Fibroblast of lung (primary cell): Measurements from ENCODE around the gene KLHL20. TPM values are rescaled to one million over a fixed set of nuclear protein-coding genes. Genes with fewer than 3 reads are reported as not detected.

ENCODE experiments used
- DNase-seq, 2 donors: peaks; one replicate each; pipeline versions ENCODE4 v3.0.0 to v3.0.0-alpha.2; 2010; ENCODE audit warnings: low read depth in 2 of 2
- H2AFZ ChIP-seq: 2 replicates; pipeline ENCODE4 v1.5.1; 2012; ENCODE audit warnings: low read length, control low read depth, inconsistent platforms
- H3K27ac ChIP-seq: 2 replicates; pipeline ENCODE4 v1.5.1; 2011; ENCODE audit warnings: low read length, control low read depth; ENCODE audit not compliant: insufficient read depth
- H3K27me3 ChIP-seq: 2 replicates; pipeline ENCODE4 v1.5.1; 2011; ENCODE audit warnings: mild to moderate bottlenecking, low read length; ENCODE audit not compliant: control insufficient read depth, insufficient read depth
- H3K36me3 ChIP-seq: 2 replicates; pipeline ENCODE4 v1.5.1; 2011; ENCODE audit warnings: low read length; ENCODE audit not compliant: control insufficient read depth, insufficient read depth
- H3K4me1 ChIP-seq: 2 replicates; pipeline ENCODE4 v1.5.1; 2011; ENCODE audit warnings: low read length; ENCODE audit not compliant: control insufficient read depth, insufficient read depth; ENCODE audit errors: extremely low read depth
- H3K4me2 ChIP-seq: 2 replicates; pipeline ENCODE4 v1.5.1; 2011; ENCODE audit warnings: low read length, control low read depth; ENCODE audit not compliant: insufficient read depth; ENCODE audit errors: extremely low read depth
- H3K4me3 ChIP-seq, 4 experiments: fragments of 200-600 bp in 1 of 4; sonication (generic) in 1 of 4; replicated peaks in 1 of 4; 2 replicates each; pipeline ENCODE4 v1.5.1; 2011 to 2016; ENCODE audit warnings: low read length in 4 of 4, low read depth in 3 of 4, mild to moderate bottlenecking in 3 of 4, control low read depth in 2 of 4, inconsistent platforms in 1 of 4, mixed read lengths in 1 of 4; ENCODE audit not compliant: insufficient read depth in 1 of 4; ENCODE audit errors: control extremely low read depth in 1 of 4
- H3K79me2 ChIP-seq: 2 replicates; pipeline ENCODE4 v1.5.1; 2012; ENCODE audit warnings: mild to moderate bottlenecking, low read length, inconsistent platforms; ENCODE audit not compliant: control insufficient read depth, insufficient read depth
- H3K9ac ChIP-seq: 2 replicates; pipeline ENCODE4 v1.5.1; 2011; ENCODE audit warnings: mild to moderate bottlenecking, low read length, control low read depth; ENCODE audit not compliant: insufficient read depth
- H3K9me3 ChIP-seq: 2 replicates; pipeline ENCODE4 v1.5.1; 2012; ENCODE audit warnings: low read depth, low read length; ENCODE audit not compliant: control insufficient read depth, insufficient read depth
- H4K20me1 ChIP-seq: 2 replicates; pipeline ENCODE4 v1.5.1; 2011; ENCODE audit warnings: low read length; ENCODE audit not compliant: control insufficient read depth, insufficient read depth; ENCODE audit errors: extremely low read depth
- EZH2 ChIP-seq: IDR thresholded peaks from 2 replicates; pipeline ENCODE4 v1.5.1; 2012; ENCODE audit warnings: low read length, control low read depth, mild to moderate bottlenecking; ENCODE audit errors: missing control alignments
- polyA plus RNA-seq, 2 donors: library from polyadenylated mRNA; depleted of rRNA in 1 of 2; stranded (reverse) in 1 of 2; unstranded in 1 of 2; fragments of >200 nt; gene quantifications; 2 replicates each; pipeline ENCODE4 v1.2.1, GENCODE V29; 2011 to 2012; ENCODE audit warnings: missing spikeins in 1 of 2
- total RNA-seq: library from RNA; depleted of rRNA; stranded (reverse); fragments of >200 nt; gene quantifications from 2 replicates; pipeline ENCODE4 v1.2.1, GENCODE V29; 2014
- TF ChIP-seq, protein P1 (sequence below), 2 donors: IDR thresholded peaks in 1 of 2; conservative IDR thresholded peaks in 1 of 2; 1 replicate in 1 of 2; 2 replicates in 1 of 2; pipeline ENCODE4 v1.5.1; 2011 to 2012; ENCODE audit warnings: low read length in 2 of 2, control low read depth in 1 of 2, inconsistent platforms in 1 of 2, low read depth in 1 of 2, mild to moderate bottlenecking in 1 of 2

Gene KLHL20
- total and polyA plus RNA-seq, 2 donors (not counting 1 experiment from before 2014, with no cell fraction given): 29.2 to 47.2 TPM

DNA sequence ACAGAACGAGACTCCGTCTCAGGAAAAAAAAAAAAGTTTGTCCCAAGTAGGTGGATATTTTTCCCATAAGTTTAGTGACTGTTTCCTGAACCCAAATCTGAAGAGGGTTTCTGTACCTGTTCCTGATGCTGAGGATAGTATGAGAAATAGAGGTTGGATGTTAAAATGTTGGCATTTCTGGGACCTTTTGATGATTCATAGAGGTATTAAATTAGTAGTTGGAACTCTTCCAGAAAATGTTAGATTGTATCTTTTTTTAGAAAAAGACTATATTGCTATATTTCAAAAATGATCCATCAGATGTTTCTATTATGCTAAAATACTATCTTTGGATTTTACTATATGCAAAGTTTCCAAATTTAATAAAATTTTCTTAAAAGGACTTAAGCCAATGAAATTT, 112.8 kb downstream of the KLHL20 start:
- Histone ChIP-seq H3K4me2 (no peak overlapping the region), H3K27me3 (no peaks in the 10 kb centered on the region), H3K9me3 (no peaks in the 10 kb centered on the region), H3K4me1 (no peaks in the 10 kb centered on the region), H3K36me3 (no peaks in the 10 kb centered on the region), H3K27ac (no peak overlapping the region), H3K79me2 (peaks cover 12% of the 10 kb centered on the region), H3K9ac (no peak overlapping the region), H2AFZ (no peak overlapping the region), H3K4me3 (no peak overlapping the region), H4K20me1 (no peaks in the 10 kb centered on the region)
- no peak for DNase-seq
- no peak for TF ChIP-seq EZH2
- TF ChIP-seq, protein P1, sequence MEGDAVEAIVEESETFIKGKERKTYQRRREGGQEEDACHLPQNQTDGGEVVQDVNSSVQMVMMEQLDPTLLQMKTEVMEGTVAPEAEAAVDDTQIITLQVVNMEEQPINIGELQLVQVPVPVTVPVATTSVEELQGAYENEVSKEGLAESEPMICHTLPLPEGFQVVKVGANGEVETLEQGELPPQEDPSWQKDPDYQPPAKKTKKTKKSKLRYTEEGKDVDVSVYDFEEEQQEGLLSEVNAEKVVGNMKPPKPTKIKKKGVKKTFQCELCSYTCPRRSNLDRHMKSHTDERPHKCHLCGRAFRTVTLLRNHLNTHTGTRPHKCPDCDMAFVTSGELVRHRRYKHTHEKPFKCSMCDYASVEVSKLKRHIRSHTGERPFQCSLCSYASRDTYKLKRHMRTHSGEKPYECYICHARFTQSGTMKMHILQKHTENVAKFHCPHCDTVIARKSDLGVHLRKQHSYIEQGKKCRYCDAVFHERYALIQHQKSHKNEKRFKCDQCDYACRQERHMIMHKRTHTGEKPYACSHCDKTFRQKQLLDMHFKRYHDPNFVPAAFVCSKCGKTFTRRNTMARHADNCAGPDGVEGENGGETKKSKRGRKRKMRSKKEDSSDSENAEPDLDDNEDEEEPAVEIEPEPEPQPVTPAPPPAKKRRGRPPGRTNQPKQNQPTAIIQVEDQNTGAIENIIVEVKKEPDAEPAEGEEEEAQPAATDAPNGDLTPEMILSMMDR (conservative IDR thresholded peaks at IDR 0.05 in 1 of 2, IDR thresholded peaks at IDR 0.05 in 1 of 2; ENCODE audit: low read depth in 1 of 2, low read length in 2 of 2): no peak

DNA sequence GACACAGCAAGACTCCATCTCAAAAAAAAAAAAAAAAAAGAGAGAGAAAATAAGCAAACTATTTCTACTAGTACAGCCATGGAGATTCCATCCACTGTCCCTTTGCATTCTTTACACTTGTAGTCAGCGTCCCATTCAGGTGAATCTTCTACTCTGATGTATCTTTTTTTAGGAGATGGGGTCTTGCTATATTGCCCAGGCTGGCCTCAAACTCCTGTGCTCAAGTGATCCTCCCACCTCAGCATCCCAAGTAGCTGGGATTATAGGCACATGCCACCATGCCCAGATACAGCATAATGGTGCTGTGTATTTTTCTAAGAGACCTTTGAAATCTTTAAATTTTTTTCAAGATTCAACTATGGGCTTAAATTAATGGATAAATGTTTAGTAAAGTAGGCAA, 118.0 kb downstream of the KLHL20 start:
- Histone ChIP-seq H4K20me1 (no peaks in the 10 kb centered on the region), H3K36me3 (no peaks in the 10 kb centered on the region), H3K4me3 (no peak overlapping the region), H2AFZ (no peak overlapping the region), H3K4me2 (no peak overlapping the region), H3K27ac (no peak overlapping the region), H3K9ac (no peak overlapping the region), H3K9me3 (no peaks in the 10 kb centered on the region), H3K27me3 (no peaks in the 10 kb centered on the region), H3K79me2 (no peaks in the 10 kb centered on the region), H3K4me1 (no peaks in the 10 kb centered on the region)
- TF ChIP-seq EZH2: no peak
- no peak for DNase-seq

Other genes starting within 250 kb of the KLHL20 start
- 138 and 183 TPM in 2 replicates for gene PRDX6, start 237.6 kb upstream of the KLHL20 start, total RNA-seq
- gene PRDX6, start 237.6 kb upstream of the KLHL20 start, polyA plus RNA-seq: 307 and 384 TPM in 2 replicates
- not detected in 2 replicates for gene SLC9C2, start 111.9 kb upstream of the KLHL20 start, total RNA-seq
- gene SLC9C2, start 111.9 kb upstream of the KLHL20 start, polyA plus RNA-seq: not detected in 2 replicates
- gene TEX50, start 79.6 kb upstream of the KLHL20 start, total RNA-seq: not detected in 2 replicates
- not detected in 2 replicates for gene TEX50, start 79.6 kb upstream of the KLHL20 start, polyA plus RNA-seq
- 1.3 and 1.7 TPM in 2 replicates for gene ANKRD45, start 45.1 kb upstream of the KLHL20 start, total RNA-seq
- 0.34 and 0.43 TPM in 2 replicates for gene ANKRD45, start 45.1 kb upstream of the KLHL20 start, polyA plus RNA-seq
- gene DARS2, start 109.7 kb downstream of the KLHL20 start, total RNA-seq: 12.3 and 17.8 TPM in 2 replicates
- 19.5 and 26.7 TPM in 2 replicates for gene DARS2, start 109.7 kb downstream of the KLHL20 start, polyA plus RNA-seq
- gene CENPL, start 109.9 kb downstream of the KLHL20 start, total RNA-seq: 7.2 and 16.0 TPM in 2 replicates
- 9.9 and 16.5 TPM in 2 replicates for gene CENPL, start 109.9 kb downstream of the KLHL20 start, polyA plus RNA-seq
- gene GAS5, start 153.0 kb downstream of the KLHL20 start, total RNA-seq: 502 and 1,016 TPM in 2 replicates
- 451 and 810 TPM in 2 replicates for gene GAS5, start 153.0 kb downstream of the KLHL20 start, polyA plus RNA-seq
- 6.7 and 8.3 TPM in 2 replicates for gene ZBTB37, start 153.4 kb downstream of the KLHL20 start, total RNA-seq
- 2.4 and 3.0 TPM in 2 replicates for gene ZBTB37, start 153.4 kb downstream of the KLHL20 start, polyA plus RNA-seq
- gene SERPINC1, start 202.3 kb downstream of the KLHL20 start, total RNA-seq: under 0.01 TPM in 1 of 2 replicates, not detected in the other
- 0.06 TPM in 1 of 2 replicates, not detected in the other for gene SERPINC1, start 202.3 kb downstream of the KLHL20 start, polyA plus RNA-seq